ENCODE results near the gene SNRK. TPM values are rescaled to one million over a fixed set of nuclear protein-coding genes. Genes with fewer than 3 reads are reported as not detected.
A peak's percentile ranks its signal among the peaks of the same experiment; 100 is the strongest.

The SNRK gene
- total RNA-seq, 1 experiment from 2014 or later: 16.6 TPM

DNA sequence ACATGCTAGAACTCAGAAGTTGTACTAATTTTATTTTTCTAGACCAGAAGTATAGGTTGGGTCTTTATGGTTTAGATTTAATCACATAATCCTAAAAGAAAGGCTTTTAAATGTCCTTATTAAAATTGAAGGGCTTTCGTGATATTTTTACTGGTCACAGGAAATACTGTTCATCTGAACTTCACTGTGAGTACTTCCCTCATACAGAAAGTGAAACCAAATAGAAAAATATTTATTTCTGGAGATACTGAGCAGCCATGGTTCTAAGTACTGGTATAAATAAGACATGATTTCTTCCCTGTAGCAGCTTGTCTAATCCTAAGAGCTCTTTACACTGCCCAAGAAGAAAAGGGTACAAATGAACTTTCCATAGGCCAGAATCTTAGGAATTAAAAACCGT lies 2.0 kb downstream of the SNRK start:
- peak overlapping the region; percentile 91 for H3K4me3 Mint-ChIP-seq (ENCODE audit: unreplicated experiment)
- BruUV-seq (replicated peaks): no TSS peak
- CTCF ChIA-PET: interaction anchor here (1.0 kb wide), 1 partner anchor 215 kb away, joined by 3 read pairs; no protein-coding TSS in a partner anchor
- intact Hi-C loops (cut with micrococcal nuclease): loop anchor here (5.0 kb wide), 2 partner anchors 106 to 209 kb away; no protein-coding TSS in a partner anchor
- peaks cover 43% of the 10 kb centered on the region for H3K4me1 Mint-ChIP-seq (ENCODE audit: insufficient read depth, unreplicated experiment)
- peak overlapping the region; percentile 52 for H3K27ac Mint-ChIP-seq (ENCODE audit: low read depth, unreplicated experiment)
- POLR2A ChIA-PET: interaction anchor here (0.5 to 1.2 kb wide), 6 partner anchors 9 to 110 kb away, joined by 3 to 4 read pairs (median 4); no protein-coding TSS in a partner anchor
- peaks cover under 1% of the 10 kb centered on the region for H3K27me3 Mint-ChIP-seq (ENCODE audit: insufficient read depth, unreplicated experiment)
- no peaks in the 10 kb centered on the region for H3K36me3 Mint-ChIP-seq (ENCODE audit: insufficient read depth, unreplicated experiment)
- TF ChIP-seq, protein P1, sequence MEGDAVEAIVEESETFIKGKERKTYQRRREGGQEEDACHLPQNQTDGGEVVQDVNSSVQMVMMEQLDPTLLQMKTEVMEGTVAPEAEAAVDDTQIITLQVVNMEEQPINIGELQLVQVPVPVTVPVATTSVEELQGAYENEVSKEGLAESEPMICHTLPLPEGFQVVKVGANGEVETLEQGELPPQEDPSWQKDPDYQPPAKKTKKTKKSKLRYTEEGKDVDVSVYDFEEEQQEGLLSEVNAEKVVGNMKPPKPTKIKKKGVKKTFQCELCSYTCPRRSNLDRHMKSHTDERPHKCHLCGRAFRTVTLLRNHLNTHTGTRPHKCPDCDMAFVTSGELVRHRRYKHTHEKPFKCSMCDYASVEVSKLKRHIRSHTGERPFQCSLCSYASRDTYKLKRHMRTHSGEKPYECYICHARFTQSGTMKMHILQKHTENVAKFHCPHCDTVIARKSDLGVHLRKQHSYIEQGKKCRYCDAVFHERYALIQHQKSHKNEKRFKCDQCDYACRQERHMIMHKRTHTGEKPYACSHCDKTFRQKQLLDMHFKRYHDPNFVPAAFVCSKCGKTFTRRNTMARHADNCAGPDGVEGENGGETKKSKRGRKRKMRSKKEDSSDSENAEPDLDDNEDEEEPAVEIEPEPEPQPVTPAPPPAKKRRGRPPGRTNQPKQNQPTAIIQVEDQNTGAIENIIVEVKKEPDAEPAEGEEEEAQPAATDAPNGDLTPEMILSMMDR (IDR thresholded peaks at IDR 0.05; ENCODE audit: unreplicated experiment): no peak
- peak; percentile 10 for DNase-seq (ENCODE audit: unreplicated experiment)
- H3K9me3 Mint-ChIP-seq (ENCODE audit: unreplicated experiment): no peaks in the 10 kb centered on the region

GRCh38 chr3:43288850-43289249 lies 2.5 kb downstream of the SNRK start:
- no TSS peak for BruUV-seq (replicated peaks)
- CTCF ChIA-PET: interaction anchor here (0.7 to 1.0 kb wide), 2 partner anchors 73 to 215 kb away, joined by 3 read pairs; no protein-coding TSS in a partner anchor
- H3K4me3 Mint-ChIP-seq (ENCODE audit: unreplicated experiment): peak overlapping the region; percentile 91
- no peaks in the 10 kb centered on the region for H3K27me3 Mint-ChIP-seq (ENCODE audit: insufficient read depth, unreplicated experiment)
- H3K9me3 Mint-ChIP-seq (ENCODE audit: unreplicated experiment): no peaks in the 10 kb centered on the region
- no peaks in the 10 kb centered on the region for H3K36me3 Mint-ChIP-seq (ENCODE audit: insufficient read depth, unreplicated experiment)
- peaks cover 43% of the 10 kb centered on the region for H3K4me1 Mint-ChIP-seq (ENCODE audit: insufficient read depth, unreplicated experiment)
- POLR2A ChIA-PET: interaction anchor here (0.5 to 3.8 kb wide), 8 partner anchors 8 to 111 kb away, joined by 3 to 10 read pairs (median 4); no protein-coding TSS in a partner anchor
- DNase-seq (ENCODE audit: unreplicated experiment): no peak
- intact Hi-C loops (cut with micrococcal nuclease): loop anchor here (5.0 kb wide), 2 partner anchors 107 to 208 kb away; no protein-coding TSS in a partner anchor
- TF ChIP-seq, protein P1 (IDR thresholded peaks at IDR 0.05; ENCODE audit: unreplicated experiment): no peak
- H3K27ac Mint-ChIP-seq (ENCODE audit: low read depth, unreplicated experiment): peak overlapping the region; percentile 52

DNA sequence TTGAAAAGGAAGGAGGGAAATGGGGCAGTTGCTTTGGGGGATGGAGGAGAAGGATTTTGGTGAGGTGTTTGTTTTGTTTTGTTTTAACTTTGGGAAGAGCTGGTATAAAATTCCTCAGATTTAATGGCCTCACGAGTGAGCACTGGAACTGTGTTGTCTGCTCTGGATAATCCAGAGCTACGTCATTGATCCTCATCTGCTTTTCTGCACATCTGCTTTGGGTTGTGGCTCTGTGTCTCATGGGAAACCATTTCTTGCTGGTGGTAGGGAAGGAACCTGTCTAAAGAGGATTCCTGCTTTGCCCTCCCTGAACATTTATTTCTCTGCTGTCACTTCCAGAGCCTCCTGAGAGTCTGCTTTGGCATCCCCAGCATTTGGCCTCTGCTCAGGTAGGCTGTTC lies 3.1 kb downstream of the SNRK start:
- Mint-ChIP-seq H3K4me1 (ENCODE audit: insufficient read depth, unreplicated experiment) (peaks cover 43% of the 10 kb centered on the region), H3K27ac (ENCODE audit: low read depth, unreplicated experiment) (peak overlapping the region; percentile 52), H3K4me3 (ENCODE audit: unreplicated experiment) (peak overlapping the region; percentile 91), H3K36me3 (ENCODE audit: insufficient read depth, unreplicated experiment) (no peaks in the 10 kb centered on the region), H3K27me3 (ENCODE audit: insufficient read depth, unreplicated experiment) (no peaks in the 10 kb centered on the region), H3K9me3 (ENCODE audit: unreplicated experiment) (no peaks in the 10 kb centered on the region)
- CTCF ChIA-PET: interaction anchor here (0.5 to 0.7 kb wide), 2 partner anchors 73 to 387 kb away, joined by 3 read pairs; no protein-coding TSS in a partner anchor
- no TSS peak for BruUV-seq (replicated peaks)
- DNase-seq (ENCODE audit: unreplicated experiment): no peak
- intact Hi-C loops (cut with micrococcal nuclease): loop anchor here (5.0 kb wide), 2 partner anchors 107 to 208 kb away; no protein-coding TSS in a partner anchor
- TF ChIP-seq, protein P1 (IDR thresholded peaks at IDR 0.05; ENCODE audit: unreplicated experiment): no peak
- POLR2A ChIA-PET: interaction anchor here (1.2 to 3.8 kb wide), 4 partner anchors 8 to 75 kb away, joined by 3 to 10 read pairs (median 6); no protein-coding TSS in a partner anchor

DNA sequence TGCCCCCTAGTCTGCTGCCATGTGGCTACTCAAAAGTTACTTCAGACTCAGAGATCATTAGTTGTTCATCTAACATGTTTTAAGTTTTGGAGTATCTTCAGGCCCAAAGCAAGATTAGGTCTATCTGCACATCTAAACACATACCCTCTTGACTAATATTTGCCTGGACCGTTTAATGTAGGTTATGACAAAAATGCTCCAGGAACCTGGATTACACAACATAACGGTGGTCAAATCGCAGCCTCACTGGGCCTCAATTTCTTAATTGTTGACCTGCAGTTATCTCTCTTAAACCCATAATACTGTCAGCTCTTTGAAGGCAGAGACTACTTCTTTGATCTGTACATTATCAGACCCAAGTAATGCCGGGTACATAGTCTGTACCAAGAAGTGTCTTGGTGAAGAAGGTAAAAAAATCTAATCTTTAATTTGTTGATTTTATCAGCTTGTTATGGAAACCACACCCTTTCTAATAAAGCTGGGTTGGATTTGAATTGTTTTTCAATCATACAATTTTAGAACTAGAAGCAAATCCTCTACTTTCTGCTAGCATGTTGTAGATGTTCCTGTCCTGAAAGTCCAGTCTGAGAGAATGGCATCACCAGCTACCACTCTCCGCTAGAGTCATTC lies 3.6 kb downstream of the SNRK start:
- ChIA-PET POLR2A (interaction anchor here (0.7 to 3.8 kb wide), 6 partner anchors 21 to 418 kb away, joined by 3 to 10 read pairs (median 5); no protein-coding TSS in a partner anchor), CTCF (interaction anchor here (0.5 to 1.7 kb wide), 6 partner anchors 23 to 387 kb away, joined by 3 to 4 read pairs (median 3); no protein-coding TSS in a partner anchor)
- Mint-ChIP-seq H3K36me3 (ENCODE audit: insufficient read depth, unreplicated experiment) (no peaks in the 10 kb centered on the region), H3K27ac (ENCODE audit: low read depth, unreplicated experiment) (peak overlapping the region; percentile 88), H3K9me3 (ENCODE audit: unreplicated experiment) (no peaks in the 10 kb centered on the region), H3K4me3 (ENCODE audit: unreplicated experiment) (peak overlapping the region; percentile 91), H3K4me1 (ENCODE audit: insufficient read depth, unreplicated experiment) (peaks cover 43% of the 10 kb centered on the region), H3K27me3 (ENCODE audit: insufficient read depth, unreplicated experiment) (no peaks in the 10 kb centered on the region)
- DNase-seq (ENCODE audit: unreplicated experiment): no peak
- TF ChIP-seq, protein P1 (IDR thresholded peaks at IDR 0.05; ENCODE audit: unreplicated experiment): no peak
- intact Hi-C loops (cut with micrococcal nuclease): loop anchor here (5.0 kb wide), 2 partner anchors 108 to 207 kb away; no protein-coding TSS in a partner anchor
- no TSS peak for BruUV-seq (replicated peaks)
